Osteoblast (primary cell): ENCODE data around the gene PLAAT1. TPM values are rescaled to one million over a fixed set of nuclear protein-coding genes. Genes with fewer than 3 reads are reported as not detected.

ENCODE experiments used
- DNase-seq: peaks from one replicate; pipeline ENCODE4 v3.0.0; 2011; ENCODE audit warnings: low spot score, mixed read lengths; ENCODE audit not compliant: insufficient read length; ENCODE audit errors: missing footprints
- H2AFZ ChIP-seq: 2 replicates; pipeline ENCODE4 v1.6.0; 2011; ENCODE audit warnings: mild to moderate bottlenecking, low read length
- H3K27ac ChIP-seq: 2 replicates; pipeline ENCODE4 v1.5.1; 2011; ENCODE audit warnings: mild to moderate bottlenecking, low read depth, low read length, moderate library complexity
- H3K27me3 ChIP-seq: 2 replicates; pipeline ENCODE4 v1.6.0; 2012; ENCODE audit warnings: mild to moderate bottlenecking, control low read depth, inconsistent platforms, low read length, moderate library complexity; ENCODE audit not compliant: insufficient read depth
- H3K36me3 ChIP-seq: 2 replicates; pipeline ENCODE4 v1.5.1; 2011; ENCODE audit warnings: mild to moderate bottlenecking, low read length, control low read depth, moderate library complexity; ENCODE audit not compliant: insufficient read depth
- H3K4me1 ChIP-seq: 2 replicates; pipeline ENCODE4 v1.5.1; 2011; ENCODE audit warnings: mild to moderate bottlenecking, low read length, control low read depth, moderate library complexity; ENCODE audit not compliant: insufficient read depth
- H3K4me2 ChIP-seq: 2 replicates; pipeline ENCODE4 v1.6.0; 2011; ENCODE audit warnings: mild to moderate bottlenecking, low read length; ENCODE audit not compliant: insufficient read depth
- H3K4me3 ChIP-seq: fragments of 200-600 bp; sonication (generic); 3 replicates; pipeline ENCODE4 v1.5.1; 2012; ENCODE audit warnings: mild to moderate bottlenecking, low read length, inconsistent platforms; ENCODE audit not compliant: insufficient read depth
- H3K79me2 ChIP-seq: 2 replicates; pipeline ENCODE4 v1.6.0; 2012; ENCODE audit warnings: mild to moderate bottlenecking, low read length, control low read depth, inconsistent platforms; ENCODE audit not compliant: insufficient read depth
- H3K9me3 ChIP-seq: 2 replicates; pipeline ENCODE4 v1.5.1; 2011; ENCODE audit warnings: low read depth, low read length, control low read depth
- H4K20me1 ChIP-seq: 2 replicates; pipeline ENCODE4 v1.6.0; 2012; ENCODE audit warnings: mild to moderate bottlenecking, low read length, control low read depth; ENCODE audit not compliant: insufficient read depth
- total RNA-seq: library from RNA; depleted of rRNA; stranded (reverse); fragments of >200 nt; gene quantifications from 2 replicates; pipeline ENCODE4 v1.2.3, GENCODE V29; 2012
- TF ChIP-seq, protein P1 (sequence below): IDR thresholded peaks from 2 replicates; pipeline ENCODE4 v1.5.1; 2011; ENCODE audit warnings: mild to moderate bottlenecking, low read depth, low read length, moderate library complexity; ENCODE audit errors: extremely low read depth

PLAAT1 gene
- total RNA-seq, 1 donor, result under 0.01 TPM

DNA sequence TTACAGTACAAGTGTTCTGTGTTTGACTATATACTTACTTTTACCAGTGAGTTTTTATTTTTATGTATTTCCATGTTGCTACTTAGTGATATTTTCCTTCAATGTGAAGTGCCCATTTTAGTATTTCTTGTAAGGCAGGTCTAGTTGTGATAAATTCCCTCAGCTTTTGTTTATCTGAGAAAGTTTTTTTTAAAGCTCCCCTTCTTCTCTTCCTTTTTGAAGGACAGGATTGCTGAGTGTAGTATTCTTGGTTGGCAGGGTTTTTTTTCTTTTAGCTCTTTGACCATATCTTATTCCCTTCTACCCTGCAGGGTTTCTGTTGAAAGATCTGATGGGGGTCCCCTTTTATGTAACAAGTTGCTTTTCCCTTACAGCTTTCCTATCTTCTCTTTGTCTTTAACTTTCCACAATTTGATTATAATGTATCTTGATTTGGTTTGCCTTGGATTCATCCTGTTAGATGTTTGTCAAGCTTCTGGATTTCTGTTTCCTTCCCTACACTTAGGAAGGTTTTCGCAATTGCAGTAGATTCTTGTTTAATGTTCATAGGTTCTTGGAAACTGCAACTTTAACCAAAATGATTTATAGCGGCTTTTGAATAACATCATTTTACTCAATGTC is 7.9 kb downstream of the PLAAT1 start:
- H3K79me2 ChIP-seq, result no peaks in the 10 kb centered on the region
- no peaks in the 10 kb centered on the region for H4K20me1 ChIP-seq
- no peaks in the 10 kb centered on the region for H3K27me3 ChIP-seq
- H3K27ac ChIP-seq, result no peak overlapping the region
- no peaks in the 10 kb centered on the region for H3K36me3 ChIP-seq
- no peak for DNase-seq
- H3K4me2 ChIP-seq, result no peak overlapping the region
- no peak overlapping the region for H2AFZ ChIP-seq
- no peak overlapping the region for H3K4me3 ChIP-seq
- H3K9me3 ChIP-seq, result no peaks in the 10 kb centered on the region
- no peaks in the 10 kb centered on the region for H3K4me1 ChIP-seq
- TF ChIP-seq, protein P1, sequence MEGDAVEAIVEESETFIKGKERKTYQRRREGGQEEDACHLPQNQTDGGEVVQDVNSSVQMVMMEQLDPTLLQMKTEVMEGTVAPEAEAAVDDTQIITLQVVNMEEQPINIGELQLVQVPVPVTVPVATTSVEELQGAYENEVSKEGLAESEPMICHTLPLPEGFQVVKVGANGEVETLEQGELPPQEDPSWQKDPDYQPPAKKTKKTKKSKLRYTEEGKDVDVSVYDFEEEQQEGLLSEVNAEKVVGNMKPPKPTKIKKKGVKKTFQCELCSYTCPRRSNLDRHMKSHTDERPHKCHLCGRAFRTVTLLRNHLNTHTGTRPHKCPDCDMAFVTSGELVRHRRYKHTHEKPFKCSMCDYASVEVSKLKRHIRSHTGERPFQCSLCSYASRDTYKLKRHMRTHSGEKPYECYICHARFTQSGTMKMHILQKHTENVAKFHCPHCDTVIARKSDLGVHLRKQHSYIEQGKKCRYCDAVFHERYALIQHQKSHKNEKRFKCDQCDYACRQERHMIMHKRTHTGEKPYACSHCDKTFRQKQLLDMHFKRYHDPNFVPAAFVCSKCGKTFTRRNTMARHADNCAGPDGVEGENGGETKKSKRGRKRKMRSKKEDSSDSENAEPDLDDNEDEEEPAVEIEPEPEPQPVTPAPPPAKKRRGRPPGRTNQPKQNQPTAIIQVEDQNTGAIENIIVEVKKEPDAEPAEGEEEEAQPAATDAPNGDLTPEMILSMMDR, result no peak

DNA sequence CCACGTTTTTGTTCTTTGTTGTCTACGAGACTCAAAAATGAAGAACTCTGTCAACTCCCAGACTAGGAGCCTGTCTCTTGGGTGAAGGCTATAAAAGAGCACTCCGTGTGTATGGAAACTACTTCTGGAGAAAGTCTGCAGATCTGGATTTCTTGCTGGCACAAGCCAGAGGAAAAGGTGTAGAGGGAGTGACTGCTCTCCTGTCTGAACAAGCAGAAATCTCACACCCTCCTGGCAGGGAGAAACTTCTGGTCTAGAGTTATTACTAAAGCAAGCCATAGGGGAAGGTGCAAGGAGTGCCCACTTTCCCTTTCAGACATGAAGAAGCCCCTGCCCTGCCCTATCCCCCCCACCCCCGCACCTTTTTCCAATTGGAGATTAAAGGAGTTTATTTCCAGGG is 9.5 kb downstream of the PLAAT1 start:
- no peak for DNase-seq
- no peaks in the 10 kb centered on the region for H3K36me3 ChIP-seq
- H4K20me1 ChIP-seq, result no peaks in the 10 kb centered on the region
- H3K9me3 ChIP-seq, result no peaks in the 10 kb centered on the region
- TF ChIP-seq, protein P1, result no peak
- H3K27me3 ChIP-seq, result no peaks in the 10 kb centered on the region
- H3K27ac ChIP-seq, result no peak overlapping the region
- no peak overlapping the region for H2AFZ ChIP-seq
- H3K4me1 ChIP-seq, result no peaks in the 10 kb centered on the region
- no peak overlapping the region for H3K4me3 ChIP-seq
- H3K79me2 ChIP-seq, result no peaks in the 10 kb centered on the region
- no peak overlapping the region for H3K4me2 ChIP-seq

DNA sequence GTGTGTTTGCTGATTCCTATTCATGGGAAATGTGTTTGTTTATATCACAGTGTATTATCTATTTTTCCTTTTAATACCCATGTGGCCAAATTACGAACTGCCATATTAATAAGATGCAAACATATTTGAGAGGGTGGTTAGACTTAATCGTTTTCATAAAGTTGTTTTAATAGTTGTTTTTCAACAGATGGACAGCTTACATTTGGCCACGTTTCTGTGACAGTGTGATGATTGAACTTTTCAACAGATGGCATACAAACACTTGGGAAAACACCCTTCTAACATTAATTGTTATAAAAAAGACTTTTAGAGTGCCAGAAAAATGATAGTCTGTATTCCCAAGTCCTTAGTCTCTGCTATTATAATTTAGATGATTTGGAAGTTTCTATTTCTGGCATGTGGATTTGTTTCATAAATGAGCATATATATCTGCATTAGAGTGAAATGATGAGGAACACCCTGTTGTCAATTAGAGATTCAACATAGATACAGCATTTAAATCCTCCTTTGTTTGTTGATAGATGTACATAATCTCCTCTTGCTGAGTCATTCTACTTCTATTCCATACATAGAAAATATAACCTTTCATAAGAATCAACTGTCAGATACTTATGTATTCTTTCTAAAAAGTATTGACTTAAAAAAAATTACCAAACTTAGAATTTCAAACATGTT is 13.1 kb downstream of the PLAAT1 start:
- H4K20me1 ChIP-seq, result no peaks in the 10 kb centered on the region
- H3K4me2 ChIP-seq, result no peak overlapping the region
- TF ChIP-seq, protein P1, result no peak
- H3K27me3 ChIP-seq, result no peaks in the 10 kb centered on the region
- H2AFZ ChIP-seq, result no peak overlapping the region
- DNase-seq, result no peak
- no peaks in the 10 kb centered on the region for H3K79me2 ChIP-seq
- H3K4me3 ChIP-seq, result no peak overlapping the region
- no peaks in the 10 kb centered on the region for H3K4me1 ChIP-seq
- H3K9me3 ChIP-seq, result no peaks in the 10 kb centered on the region
- no peaks in the 10 kb centered on the region for H3K36me3 ChIP-seq
- H3K27ac ChIP-seq, result no peak overlapping the region

DNA sequence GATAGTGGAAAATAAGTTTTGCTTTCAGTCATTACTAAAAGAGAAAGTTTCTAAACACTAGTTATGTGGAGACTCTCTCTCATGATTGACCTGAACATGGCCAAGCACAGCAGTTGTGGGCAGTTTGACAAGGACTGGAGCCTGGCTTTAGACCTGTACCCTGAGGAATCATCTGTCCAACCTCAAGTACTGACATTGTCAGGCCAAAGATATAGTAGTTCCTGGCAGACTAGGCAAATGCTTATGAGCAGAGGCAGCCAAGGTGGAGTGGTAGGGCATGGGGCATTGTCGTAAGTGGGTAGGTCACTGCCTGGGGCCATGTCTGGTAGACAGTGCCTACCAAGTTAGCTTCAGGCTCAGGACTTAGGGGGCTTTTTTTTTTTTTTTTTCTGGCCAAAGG is 20.9 kb downstream of the PLAAT1 start:
- H3K4me2 ChIP-seq, result no peak overlapping the region
- H4K20me1 ChIP-seq, result no peaks in the 10 kb centered on the region
- H3K27ac ChIP-seq, result no peak overlapping the region
- no peaks in the 10 kb centered on the region for H3K4me1 ChIP-seq
- no peaks in the 10 kb centered on the region for H3K27me3 ChIP-seq
- no peak overlapping the region for H3K4me3 ChIP-seq
- no peak overlapping the region for H2AFZ ChIP-seq
- H3K9me3 ChIP-seq, result no peaks in the 10 kb centered on the region
- no peaks in the 10 kb centered on the region for H3K79me2 ChIP-seq
- DNase-seq, result no peak
- TF ChIP-seq, protein P1, result no peak
- no peaks in the 10 kb centered on the region for H3K36me3 ChIP-seq
